ENCODE data around the gene GRHL3.

The GRHL3 gene

DNA sequence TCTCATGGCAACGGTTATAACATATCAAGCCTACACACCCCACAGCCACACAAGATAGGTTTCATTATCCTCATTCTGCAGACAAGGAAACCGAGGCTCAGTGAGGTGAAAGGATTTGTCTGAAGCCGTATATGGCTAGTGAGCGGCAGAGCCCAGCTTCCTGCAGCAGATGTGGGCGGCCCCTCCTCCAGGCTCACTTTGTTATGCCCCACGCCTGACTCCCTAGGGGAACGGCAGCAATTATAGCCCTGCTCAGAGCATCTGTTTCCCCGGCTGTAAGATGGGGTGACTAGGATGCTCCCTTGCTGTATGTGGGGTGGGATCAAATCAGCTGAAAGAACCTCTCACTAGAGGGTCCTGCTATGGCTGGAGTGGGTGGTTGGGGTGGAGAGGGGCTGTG, 22.1 kb downstream of the GRHL3 start:
- DNase-seq (ENCODE audit: low read depth in 2 of 3, low spot score in 1 of 3), result no peak

DNA sequence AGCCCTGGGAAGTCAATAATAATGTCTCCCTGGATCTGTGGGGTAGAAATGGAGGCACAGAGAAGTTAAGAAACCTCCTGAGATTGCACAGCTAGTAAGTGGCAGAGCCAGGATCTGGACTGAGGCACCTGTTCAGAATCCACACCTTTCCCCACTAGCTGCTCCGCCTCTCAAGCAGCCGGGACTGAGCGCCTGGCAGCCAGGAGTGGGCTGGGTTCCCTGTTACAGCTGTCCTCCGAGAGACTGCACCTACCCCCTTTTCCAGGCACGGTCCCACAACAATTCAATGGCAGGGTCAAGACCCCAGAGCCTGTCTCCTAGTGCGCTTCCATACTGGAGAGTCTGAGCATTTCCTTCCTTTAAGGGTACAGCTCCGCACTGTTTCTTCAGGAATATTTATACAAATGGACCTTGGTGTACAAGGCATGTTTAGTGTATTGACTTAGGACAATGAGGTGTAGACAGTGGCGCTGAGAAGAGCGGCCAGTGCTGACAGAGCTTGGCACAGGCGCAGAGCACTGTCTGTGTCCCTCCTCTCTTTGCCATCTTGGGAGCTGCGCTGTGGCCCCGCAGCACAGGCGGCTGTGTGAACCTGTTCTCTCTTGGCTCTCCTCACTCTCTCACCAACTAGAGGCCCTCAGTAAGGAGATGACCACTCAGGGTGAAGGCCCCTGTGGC, 24.4 kb downstream of the GRHL3 start:
- no peak for DNase-seq (ENCODE audit: low read depth in 2 of 3, low spot score in 1 of 3)

DNA sequence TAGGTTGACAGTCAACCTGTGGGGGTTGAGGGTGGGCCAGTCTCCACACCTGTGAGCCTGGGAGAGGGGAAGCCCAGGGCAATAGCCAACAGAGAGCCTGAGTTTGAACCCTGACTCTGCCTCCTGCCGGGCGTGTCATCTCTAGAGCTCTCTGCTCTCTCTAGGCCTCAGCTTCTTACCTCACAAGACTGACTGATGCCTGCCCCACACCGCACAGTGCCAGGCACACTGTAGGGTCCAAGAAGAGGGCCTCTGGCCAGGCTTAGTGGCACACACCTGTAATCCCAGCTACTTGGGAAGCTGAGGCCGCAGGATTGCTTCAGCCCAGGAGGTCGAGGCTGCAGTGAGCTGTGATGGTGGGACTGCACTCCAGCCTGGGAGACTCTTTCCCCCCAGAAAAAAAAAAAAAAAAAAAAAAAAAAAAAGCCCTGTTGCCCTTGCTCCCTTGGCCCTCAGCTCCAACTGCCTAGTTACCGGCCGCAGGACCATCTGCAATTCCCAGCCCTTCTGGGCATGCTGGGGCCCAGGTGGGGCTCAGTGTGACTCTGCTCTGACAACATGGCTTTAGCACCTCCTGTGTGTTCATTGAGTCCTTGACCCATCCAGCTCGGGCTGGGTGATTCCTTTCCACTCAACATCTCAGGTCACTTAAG, 25.1 kb downstream of the GRHL3 start:
- DNase-seq (ENCODE audit: low read depth in 2 of 3, low spot score in 1 of 3), result no peak

DNA sequence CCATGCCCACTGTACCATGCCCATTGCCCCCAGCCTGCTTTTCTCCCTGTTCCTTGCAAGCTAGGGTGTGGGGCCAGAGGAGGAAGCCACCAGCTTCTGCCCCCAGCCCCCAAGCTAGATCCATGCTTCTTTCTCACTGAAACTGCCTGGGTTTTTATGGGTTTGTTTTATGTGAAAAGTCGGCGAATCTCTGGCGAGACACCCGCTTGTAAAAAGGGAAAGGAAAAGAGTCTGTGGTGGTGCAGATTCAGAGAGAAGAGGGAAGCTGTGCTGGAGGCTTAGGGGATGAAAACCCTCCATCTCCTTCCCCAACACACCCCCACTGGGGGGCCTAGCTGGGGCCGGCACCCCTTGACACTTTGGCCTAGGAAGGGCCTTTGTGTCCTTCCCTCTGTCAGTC, 26.2 kb downstream of the GRHL3 start:
- DNase-seq (ENCODE audit: low read depth in 2 of 3, low spot score in 1 of 3), result no peak

DNA sequence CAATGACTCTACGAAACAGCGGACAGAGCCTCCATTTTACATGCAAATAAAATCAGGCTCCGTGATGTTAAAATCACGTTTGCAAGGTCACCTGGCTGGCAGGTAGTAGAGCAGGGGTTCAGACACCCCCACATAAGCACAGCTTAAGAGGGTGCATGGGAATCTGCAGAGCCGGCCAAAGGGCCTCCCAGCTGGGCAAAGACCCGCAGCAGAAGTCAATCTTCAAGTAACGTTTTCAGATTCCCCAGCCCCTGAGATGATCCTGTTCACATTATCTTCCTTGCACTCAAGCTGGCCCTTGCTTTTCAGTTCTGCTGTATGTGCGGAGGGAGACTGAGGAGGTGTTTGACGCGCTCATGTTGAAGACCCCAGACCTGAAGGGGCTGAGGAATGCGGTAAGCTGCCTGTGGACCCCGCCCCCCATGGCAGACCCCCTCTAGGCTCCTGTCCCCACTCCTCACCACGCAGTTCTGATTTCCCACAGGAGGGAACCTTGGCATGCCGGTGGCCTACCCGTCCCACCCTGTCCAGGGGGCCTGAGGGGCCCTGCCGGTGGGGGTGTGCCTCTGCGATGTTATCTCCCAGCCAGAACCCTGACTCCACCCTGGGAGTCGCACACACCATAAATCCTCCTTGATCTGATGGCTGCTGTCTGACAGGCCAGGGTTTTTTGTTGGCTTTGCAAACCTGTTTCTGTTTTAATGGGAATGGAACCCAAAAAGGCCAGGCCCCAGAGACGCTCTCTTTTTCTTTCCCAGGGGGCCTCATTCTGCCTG, 28.2 kb downstream of the GRHL3 start:
- DNase-seq (ENCODE audit: low read depth in 2 of 3, low spot score in 1 of 3), result no peak

DNA sequence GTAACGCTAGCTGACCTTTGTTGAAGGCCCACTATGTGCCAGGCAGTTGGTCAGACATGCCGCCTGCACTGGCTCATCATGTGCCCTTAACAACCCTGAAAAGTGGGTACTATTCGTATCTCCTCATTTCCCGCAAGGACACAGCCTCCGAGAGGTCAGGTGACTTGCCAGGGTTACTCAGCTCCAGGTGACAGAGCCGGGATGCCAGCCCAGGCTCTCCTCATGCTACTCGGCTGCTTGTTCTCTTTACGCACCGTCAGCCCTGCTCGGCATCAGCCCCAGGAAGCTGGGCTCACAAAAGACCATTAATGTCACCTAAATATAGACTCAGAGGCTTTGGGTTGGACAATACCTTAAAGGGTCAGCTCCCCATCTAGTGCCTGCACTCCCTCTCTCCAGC, 29.0 kb downstream of the GRHL3 start:
- DNase-seq (ENCODE audit: low read depth in 2 of 3, low spot score in 1 of 3), result no peak

DNA sequence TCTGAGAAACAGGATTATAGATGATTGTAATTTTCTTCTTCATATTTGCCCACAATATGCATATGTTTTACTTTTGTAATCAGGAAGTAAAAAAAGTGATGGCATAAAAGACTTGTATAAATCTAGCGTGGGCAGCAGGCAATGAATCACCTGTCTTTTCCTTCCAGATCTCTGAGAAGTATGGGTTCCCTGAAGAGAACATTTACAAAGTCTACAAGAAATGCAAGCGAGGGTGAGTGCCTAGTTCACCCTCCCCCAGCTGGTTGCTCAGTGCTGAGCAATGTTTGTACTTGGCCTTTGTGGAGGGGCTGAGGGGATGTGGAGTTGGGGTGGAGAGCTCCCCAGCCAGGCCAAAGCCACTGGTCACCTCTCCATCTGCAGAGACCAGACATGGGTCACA, 30.7 kb downstream of the GRHL3 start:
- DNase-seq (ENCODE audit: low read depth in 2 of 3, low spot score in 1 of 3), result peak in 1 of 3 donors; percentile 27

DNA sequence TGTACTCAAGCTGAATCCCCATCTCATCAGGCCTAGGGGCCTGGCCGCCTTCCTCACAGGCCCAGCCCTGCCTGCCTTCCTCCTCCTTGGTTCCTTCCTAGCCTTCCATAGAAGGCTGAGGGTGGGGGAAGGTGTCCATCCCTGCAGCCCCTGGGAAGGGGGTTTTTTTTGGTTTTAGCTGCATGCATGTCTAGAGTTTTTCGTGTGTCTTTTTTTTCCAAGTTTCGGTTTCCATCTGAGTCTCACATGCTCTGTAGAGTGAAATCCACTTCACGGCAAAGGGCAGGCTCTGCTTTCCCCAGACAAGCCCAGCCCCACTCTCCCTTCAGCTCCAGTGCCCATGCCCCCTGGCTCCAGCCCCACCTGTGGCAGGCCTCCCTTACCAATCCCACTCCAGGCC, 32.1 kb downstream of the GRHL3 start:
- DNase-seq (ENCODE audit: low read depth in 2 of 3, low spot score in 1 of 3), result peak in 1 of 3 donors; percentile 22

DNA sequence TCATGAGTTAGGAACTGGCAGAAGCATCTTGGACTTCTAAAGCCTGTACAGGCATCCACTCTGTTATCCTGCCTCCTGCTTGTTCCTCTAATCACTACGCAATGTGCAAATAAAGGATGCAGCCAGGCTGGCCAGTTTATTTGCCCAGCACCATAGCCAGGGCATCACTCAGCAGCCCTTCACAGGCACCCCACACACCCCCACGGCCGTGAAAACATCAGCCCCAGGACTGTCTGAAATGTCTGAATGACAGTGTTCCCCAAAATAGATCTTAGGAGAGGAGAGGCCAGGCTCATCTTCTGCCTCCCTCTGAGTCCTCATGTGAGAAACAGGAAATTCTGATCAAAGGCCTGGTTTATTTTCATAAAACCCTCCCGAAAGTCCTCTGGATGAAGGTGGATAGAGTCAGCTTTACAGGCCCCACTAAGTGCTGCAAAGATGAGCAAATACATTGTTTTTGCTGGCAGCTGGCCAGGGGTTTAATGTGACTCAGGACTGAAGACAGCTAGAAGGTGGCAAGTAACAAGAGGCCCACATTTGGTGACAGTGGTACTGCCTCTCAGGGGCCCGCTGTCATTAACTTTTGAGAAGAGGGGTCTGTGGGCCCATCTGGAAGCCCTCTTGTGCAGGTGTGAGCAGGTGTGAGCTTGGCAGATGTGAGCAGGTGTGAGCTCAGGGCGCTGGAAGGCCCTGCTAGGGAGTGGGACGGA, 32.9 kb downstream of the GRHL3 start:
- DNase-seq (ENCODE audit: low read depth in 2 of 3, low spot score in 1 of 3), result peak; percentile 59 to 68 (median 66)

DNA sequence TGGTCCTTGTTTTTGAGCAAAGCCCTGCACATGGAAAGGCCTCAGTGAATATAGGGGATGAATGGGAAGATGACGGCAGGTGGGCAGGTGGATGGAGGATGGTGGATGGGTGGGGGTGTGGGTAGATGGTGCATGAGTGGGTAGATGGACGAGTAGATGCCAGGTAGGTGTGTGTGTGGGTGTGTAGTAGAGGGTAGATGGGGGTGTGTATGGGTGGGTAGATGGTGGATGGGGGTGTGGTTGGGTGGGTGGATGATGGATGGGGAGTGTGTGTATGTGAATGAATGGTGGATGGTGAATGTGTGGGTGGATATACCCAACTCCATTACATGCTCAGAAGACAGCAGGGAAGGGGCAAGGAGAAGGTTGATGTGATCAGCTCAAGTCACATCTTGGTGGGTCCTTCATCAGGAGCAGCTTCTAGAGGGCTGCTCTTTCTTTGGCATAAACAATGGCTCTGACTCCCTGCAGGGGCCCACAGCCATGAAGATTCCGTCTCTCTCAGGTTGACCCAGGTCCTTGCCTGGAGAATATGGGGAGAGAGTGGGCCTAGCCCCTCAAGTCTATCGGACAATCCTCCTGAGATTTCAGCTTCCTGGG, 34.2 kb downstream of the GRHL3 start:
- no peak for DNase-seq (ENCODE audit: low read depth in 2 of 3, low spot score in 1 of 3)

DNA sequence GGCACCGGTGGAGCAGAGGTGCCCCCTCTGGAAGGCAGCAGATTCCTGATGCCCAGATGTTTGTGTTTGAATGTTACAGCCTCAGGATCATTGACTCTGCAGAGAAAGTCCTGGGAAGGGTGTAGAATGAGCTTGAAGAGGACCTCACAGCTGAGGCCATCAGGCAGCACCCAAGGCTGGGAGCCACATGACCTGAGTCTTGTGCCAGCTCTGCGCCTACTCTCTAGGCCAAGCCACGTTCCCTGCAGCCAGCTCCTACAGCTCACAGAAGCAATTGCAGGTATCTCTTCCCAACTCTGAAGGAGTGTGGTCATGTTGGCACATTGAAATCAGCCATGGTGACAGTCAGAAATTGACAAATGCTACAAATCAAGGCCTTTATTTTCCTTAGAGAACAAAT, 36.3 kb downstream of the GRHL3 start:
- DNase-seq (ENCODE audit: low read depth in 2 of 3, low spot score in 1 of 3), result no peak

DNA sequence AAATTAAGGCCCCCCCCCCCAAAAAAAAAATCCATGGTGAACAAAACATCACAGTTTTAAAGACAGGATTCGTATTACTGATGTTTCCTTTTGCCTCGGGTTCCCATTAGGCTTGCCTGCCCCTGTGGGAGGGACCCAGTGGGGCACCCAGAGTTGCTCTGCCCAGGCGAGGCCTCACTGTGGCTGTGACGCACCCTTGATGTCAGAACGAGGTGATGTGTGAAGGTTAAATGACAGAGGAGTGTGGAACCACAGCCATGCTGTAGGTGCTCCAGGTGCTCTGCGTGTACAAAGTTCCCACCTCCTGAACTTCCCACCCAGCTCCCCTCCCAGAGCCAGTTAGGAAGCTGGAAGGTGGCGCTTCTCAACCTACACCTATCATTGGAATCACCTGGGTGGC, 37.9 kb downstream of the GRHL3 start:
- no peak for DNase-seq (ENCODE audit: low read depth in 2 of 3, low spot score in 1 of 3)

DNA sequence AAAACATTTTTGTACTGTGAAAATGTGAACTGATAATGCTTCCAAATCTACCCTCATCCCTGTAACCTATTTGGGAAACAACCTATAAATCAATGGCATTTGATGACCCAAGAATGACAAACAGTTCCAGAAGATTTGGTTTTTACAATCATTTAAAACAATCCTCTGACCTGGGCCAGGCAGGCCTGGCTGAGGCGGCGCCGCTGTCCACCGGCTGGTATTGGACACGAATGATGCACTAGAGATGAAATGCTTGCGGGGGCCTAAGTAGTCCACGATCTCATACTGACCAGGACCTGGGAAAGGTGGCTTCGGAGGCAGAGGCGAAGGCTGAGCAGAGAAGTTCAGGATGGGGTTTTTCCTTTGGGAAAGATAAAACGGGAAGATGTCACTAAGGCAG, 41.5 kb downstream of the GRHL3 start:
- DNase-seq (ENCODE audit: low read depth in 2 of 3, low spot score in 1 of 3), result no peak

DNA sequence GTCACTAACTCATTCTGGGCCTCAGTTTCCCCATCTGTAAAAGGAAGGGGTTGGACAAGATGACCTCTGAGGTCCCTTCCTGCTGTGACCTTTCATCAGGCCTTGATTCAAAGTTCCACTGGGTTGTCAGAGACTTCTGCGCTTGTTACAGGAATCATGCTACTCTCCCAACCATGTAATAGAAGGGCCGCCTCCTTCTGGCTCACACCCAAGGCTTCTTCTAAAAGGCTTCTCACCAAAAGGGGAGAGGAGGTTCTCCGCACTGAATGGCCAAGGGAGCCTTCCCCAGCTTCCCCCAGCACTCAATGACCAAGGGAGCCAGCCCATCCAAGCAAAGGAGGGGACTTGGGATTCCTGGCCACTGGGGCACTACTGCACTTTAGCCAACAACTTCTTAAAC, 42.7 kb downstream of the GRHL3 start:
- DNase-seq (ENCODE audit: low read depth in 2 of 3, low spot score in 1 of 3), result no peak

DNA sequence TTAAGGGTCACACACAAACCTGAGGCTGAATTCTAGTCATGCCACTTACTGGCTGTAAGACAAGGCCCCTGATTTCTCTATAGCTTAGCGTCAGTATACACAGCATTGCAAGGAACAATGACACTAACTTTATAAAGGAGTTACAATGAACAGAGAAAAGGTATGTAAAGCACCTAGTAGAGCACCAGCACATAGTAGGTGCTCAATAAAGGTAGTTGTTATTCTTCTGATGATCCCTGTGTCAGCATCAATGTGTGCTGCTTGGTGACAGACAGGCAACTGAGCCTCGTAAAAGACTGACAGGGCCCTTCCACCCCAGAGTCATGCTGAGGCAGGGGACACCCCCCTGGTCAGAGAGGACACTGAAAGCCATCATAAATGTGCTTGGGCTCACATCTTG, 43.2 kb downstream of the GRHL3 start:
- DNase-seq (ENCODE audit: low read depth in 2 of 3, low spot score in 1 of 3), result no peak

DNA sequence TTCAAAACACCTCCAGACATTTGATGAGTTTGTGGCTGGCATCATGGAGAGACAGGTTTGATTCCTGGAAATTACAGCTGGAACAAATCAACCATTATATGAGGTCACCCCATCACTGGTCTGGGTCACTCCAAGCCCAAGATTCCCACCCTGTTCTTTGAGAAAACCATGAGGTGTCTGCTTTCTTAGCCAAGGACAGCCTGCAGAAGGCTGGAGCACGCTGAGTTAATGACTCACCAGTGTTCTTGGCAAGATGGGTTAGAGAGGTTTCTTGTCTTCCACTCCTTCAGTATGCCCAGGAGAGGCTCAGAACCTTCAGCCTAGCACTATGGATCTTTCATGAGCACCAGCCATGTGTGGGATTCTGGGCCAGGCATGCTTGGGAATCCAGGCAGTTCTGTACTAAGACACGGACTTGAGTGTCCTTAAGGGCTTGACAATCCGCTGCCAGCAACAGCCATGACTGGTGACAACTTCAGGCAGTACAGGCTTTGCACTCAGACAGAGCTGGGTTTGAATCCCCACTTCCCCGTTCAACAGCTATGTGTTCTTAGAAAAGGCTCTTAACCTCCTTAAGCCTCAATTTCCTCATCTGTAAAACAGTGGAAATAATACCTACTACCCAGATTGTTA, 43.9 kb downstream of the GRHL3 start:
- no peak for DNase-seq (ENCODE audit: low read depth in 2 of 3, low spot score in 1 of 3)

DNA sequence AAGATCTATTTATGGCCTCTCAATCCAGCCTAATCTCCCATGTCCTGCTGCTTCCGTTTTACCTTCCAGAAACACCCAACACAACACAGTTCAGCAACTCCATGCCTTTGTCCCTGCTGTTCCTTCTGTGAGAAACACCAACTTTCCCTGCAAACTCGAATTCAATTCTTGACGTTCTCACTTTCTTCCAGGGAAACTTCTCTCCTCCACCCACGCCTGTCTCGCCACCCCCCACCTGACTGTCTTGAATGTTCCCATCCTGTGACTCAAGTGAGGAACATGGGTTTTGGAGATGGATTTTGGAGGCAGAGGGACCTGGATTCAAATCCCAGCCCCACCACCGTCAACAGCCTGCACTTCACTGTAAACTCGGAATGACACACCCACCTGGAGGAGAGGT, 44.8 kb downstream of the GRHL3 start:
- no peak for DNase-seq (ENCODE audit: low read depth in 2 of 3, low spot score in 1 of 3)

DNA sequence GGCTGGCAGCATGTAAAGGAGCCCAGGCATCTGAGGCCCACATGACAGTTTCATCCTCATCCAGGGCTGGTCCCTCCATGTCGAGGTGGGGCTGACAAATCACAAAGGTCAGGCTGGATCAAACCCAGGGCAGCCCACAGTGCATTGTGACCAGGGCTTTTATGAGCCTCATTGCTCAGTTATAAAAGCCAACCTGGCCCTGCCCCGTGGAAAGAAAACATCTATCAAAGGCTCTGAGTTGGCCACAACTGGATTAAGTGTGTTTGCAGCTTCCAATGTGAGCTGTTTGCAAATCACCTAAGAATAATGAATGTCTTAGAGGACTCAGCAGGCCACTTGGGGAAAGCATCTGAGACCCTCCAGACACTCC, 45.4 kb downstream of the GRHL3 start:
- DNase-seq (ENCODE audit: low read depth in 2 of 3, low spot score in 1 of 3), result no peak

DNA sequence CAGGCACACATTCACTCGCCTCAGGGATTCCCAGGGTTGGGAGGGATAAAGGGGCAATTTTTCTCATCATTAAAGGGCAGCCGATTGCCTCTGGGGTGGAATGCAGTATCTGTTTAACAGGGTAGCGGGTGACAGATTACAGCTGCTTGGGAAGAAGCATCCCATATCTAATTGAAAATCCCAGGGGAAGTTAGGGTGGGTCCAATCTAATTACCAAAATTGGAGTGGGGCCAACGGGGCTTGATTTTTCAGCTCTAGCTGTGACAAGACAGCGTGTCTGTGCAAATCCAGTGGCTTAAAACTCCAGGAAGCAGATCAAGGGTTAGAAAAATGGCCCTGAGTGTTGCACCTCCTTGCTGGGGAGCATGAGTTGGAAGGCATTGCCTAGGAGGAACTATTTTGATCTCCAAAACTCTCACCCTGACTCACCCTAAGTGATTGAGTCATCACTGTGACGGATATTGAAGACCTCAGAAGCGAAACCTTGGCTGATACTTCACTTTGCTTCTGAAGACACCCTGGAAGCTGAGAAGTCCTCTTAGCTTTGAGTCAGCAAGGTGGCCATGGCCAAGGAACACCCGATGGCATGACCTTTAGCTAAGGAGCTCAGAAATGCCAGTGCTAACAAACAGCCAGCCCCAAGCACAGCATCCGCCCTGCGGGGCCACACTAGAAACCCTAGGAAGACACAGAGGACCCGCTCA, 46.0 kb downstream of the GRHL3 start:
- DNase-seq (ENCODE audit: low read depth in 2 of 3, low spot score in 1 of 3), result peak in 1 of 3 donors; percentile 40

DNA sequence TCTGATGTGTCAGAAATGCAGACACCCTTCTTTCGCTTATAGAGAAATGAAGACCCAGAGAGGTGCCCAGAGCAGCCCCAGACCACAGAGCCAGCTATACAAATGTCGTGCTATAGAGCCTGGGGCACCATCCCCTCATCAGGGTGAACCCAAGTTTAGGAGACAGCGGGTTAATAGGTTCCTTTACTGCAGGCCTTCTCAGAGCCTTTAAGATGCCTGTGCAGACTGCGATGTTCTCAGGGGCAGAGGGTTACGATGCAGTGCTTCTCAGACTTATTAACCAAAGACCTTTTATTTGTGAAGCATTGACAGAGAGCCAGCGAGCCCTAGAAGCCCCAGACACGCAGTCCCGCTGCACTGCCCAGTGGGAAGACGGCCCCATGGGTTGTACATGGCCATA, 47.5 kb downstream of the GRHL3 start:
- DNase-seq (ENCODE audit: low read depth in 2 of 3, low spot score in 1 of 3), result no peak
